GM21390 (cell line): ENCODE data around the gene ZMYND10.
"Not testable (repeated sequence)": the region's sequence is repeated elsewhere in the genome, so short reads cannot be mapped to it uniquely, and the experiment has no call there.

Experiments used
- ATAC-seq: cut with Tn5 transposase; IDR thresholded peaks from one replicate; pipeline ENCODE4 v1.9.1; 2021; ENCODE audit not compliant: unreplicated experiment

The ZMYND10 gene

DNA sequence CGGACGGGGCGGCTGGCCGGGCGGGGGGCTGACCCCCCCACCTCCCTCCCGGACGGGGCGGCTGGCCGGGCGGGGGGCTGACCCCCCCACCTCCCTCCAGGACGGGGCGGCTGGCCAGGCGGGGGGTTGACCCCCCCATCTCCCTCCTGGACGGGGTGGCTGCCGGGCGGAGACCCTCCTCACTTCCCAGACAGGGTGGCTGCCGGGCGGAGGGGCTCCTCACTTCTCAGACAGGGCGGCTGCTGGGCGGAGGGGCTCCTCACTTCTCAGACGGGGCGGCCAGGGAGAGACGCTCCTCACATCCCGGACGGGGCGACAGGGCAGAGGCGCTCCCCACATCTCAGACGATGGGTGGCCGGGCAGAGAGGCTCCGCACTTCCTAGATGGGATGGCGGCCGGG lies 33.5 kb downstream of the ZMYND10 start:
- ATAC-seq, result not testable (repeated sequence)

DNA sequence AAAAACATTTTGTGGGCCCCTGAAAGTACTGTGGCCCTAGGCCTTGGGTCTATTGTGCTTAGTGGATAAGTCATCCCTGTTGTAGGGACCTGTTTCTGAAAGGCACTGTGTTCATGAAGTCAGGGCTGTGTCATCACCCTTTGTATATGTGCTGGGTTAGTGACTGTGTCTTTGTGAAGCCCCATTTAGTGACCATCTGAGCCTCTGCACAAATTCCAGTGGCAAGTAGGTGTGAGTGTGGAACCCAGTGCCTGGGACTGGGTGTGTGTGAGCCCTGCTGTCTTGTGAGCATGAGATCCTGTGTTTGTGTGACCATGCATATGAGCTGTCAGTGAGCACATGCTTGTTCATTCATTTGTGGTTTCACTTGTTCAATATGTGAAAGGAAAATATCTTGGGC lies 40.9 kb downstream of the ZMYND10 start:
- no peak for ATAC-seq

DNA sequence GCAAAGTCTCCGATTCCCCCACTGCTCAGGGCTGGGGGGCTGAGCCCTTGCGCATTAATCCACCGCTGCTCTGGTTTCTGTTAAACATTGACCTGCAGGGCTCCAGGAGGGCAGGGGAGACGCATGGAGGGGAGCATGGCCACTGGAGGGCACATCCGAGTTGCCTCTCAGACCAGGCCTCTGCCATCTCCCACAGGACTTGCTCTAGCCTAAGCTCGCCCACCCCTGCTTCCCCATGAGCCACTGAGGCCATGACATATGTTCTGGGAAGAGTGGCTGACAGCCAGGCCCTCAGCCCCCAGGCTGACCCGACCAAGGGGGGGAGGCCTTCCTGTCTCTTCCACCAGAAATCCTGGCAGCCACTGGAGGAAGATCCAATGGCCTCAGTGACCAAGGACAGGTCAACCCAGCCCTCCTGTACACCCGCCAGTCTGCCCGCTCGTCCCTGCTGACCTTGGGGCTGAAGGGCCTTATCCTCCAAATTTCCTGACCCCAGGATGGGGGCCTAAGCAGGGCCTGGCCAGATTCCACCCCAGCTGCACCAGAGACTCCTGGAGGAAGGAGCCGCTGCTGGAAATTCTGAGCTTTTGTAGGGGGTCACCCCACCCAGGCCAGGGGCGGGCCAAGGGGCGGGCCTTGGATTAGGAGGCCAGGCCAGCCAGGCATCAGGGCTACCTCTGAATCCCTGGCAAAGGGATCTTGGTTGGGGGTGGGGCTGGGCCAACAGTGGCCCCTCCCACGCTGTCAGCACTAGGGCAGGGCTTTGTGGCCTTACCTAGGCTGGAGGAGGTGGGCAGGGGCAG lies 42.3 kb downstream of the ZMYND10 start, which contains the start of gene HYAL1:
Gene HYAL1 (minus strand): TSS at position 562 of the 803 bp plus-strand sequence. CDS start 618 bp downstream, outside the sequence.
- no peak for ATAC-seq

DNA sequence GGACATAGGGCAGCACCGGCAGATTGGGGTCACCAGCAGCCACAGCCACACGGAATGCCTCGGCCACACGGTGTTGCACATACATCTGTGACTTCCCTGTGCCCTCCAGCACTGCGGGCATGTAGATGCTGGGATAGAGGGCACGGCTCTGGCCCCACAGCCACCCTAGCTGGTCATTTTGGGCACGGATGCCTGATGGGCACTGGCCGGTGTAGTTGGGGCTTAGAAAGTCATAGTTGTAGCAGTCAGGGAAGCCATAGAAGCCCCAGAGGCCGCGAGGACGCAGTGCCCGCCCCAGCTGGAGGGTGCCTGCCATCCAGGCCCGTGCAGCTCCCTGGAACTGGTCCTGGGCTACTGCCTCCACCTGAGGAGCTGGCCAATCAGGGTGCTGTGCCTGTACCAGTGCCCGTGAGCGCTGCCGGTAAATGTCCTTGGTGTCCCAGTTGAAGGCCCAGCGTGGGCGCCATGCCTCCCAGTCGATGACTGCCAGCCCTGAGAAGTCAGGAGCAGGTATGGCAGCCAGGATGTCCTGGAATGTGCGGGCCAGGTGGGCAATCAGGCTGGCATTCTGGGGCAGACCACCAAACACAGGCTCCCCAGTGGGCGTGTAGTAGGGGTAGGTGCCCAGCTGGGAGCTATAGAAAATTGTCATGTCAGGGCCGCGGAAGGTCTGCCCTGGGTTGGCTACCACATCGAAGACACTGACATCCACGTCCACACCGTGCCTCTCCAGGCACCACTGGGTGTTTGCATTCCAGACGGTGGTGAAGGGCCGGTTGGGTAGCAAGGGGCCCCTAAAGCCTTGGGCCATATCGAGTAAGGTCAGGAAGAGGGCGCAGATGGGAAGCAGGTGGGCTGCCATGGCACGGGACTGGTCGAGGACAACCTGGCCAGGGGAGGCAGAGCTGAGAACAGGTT lies 43.2 kb downstream of the ZMYND10 start:
- no peak for ATAC-seq

DNA sequence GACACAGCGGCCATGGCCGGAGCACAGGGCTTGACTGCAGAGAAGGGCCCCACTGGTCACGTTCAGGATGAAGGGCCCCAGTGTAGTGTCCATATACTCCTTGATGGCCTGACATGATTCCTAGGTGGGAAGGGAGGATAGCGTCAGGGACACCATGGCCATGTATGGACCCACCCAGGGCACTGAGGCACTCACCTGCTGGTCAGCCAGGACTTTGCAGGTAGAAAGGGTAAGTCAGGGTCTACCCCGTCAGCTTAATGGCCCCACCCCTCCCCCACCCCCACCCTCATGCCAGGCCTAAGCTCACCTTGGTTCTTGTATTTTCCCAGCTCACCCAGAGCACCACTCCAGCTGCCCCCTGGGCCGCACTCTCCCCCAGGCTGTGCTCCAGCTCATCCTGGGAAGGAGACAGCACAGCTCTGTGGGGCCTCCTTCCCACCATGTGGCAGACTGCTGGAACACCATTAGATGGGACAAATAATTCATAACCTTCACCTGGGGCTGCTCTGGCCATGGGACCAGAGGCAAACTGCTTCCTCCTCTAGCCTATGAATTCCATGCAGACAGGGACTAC lies 44.8 kb downstream of the ZMYND10 start:
- no peak for ATAC-seq

DNA sequence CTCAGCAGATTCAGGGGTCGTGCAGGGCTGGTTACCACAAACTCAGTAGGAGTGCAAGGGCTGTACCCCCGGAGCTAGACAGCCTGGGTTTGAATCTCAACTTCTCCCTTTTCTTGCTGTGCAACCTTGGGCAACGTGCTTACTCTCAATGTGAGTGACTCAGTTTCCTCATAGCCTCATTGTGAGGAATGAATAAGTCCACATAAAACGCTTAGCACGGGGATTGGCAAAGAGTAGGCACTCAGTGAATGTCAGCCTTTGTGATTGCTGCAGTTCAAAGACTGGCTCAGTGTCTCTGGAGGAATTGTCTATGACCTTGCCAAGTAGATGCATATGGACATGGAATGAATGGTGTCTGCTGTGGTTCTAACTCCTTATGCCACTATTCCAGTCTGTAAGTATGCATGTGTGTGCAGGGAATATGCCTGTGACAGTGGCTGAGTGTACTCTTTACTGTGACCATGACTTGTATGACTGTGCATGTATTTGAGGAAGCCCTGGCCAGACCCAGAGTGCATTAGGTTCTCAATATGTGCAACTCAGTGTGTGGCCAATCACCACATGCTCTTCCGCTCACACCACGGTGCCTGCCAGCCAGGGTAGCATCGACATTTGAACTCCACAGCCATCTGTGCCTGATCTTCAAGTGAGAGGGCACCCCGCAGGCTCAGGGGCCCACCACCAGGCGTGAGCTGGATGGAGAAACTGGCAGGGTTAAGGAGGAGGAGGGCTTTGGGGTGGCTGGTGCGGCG lies 45.4 kb downstream of the ZMYND10 start:
- no peak for ATAC-seq

DNA sequence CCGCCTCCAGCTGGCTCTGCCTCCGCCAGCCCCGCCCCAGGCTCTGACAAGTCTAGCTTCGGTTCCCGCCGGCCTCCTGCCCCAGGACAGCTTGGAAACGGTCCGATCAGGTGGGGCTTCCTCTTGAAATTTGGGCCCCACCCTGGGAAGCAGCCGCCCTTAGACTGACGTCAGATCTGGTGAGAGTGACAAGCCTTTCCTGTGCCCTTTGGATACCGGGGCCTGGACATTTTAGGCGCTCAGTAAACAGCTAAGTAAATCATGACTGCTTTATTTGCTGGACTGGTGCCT lies 45.9 kb downstream of the ZMYND10 start:
- ATAC-seq, result no peak

DNA sequence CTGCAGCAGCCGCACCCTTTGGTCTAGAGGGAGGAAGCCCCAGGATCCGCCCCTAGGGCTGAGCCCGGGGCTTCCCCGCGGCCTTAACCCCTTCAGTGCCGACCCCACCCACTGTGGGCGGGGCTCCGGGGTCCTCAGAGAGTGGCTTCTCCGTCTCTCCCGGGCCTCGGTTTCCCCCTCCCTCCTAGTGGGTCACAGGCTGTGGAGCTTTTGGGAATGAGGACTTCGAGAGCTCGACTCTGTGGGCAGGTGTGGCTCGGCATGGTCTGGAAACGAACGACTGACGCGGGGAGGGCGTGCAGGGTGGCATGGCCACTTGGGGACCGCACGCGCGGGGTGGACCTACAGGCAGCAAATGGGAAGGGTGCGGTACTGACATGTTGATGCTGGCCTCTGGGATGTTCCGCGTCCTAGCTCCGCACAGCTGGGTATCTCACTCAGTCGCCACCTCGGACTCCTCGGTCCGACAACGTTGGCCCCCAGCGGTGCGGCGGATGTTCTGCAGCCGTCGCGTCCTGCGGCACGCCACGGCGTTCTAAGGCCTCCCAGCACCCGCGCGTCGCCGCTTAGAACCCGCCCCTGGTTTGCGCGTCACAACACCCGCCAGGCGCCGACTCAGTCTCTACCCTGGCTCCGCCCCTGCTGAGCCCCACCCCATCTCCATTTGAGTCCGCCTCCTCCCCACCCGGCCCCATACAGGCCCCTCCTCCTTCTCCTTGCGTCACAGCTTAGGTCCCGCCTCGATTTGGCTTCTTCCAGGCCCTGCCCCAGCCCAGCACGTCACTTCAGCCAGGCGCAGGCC lies 46.5 kb downstream of the ZMYND10 start, which contains the start of the genes HYAL3 and NAA80:
Gene HYAL3 (minus strand): TSS at position 570 of the 802 bp plus-strand sequence. CDS start 3,803 bp downstream, outside the sequence.
Gene NAA80 (minus strand): TSS at position 570 of the 802 bp plus-strand sequence. CDS start 1,942 bp downstream, outside the sequence.
- ATAC-seq, result peak; percentile 84

DNA sequence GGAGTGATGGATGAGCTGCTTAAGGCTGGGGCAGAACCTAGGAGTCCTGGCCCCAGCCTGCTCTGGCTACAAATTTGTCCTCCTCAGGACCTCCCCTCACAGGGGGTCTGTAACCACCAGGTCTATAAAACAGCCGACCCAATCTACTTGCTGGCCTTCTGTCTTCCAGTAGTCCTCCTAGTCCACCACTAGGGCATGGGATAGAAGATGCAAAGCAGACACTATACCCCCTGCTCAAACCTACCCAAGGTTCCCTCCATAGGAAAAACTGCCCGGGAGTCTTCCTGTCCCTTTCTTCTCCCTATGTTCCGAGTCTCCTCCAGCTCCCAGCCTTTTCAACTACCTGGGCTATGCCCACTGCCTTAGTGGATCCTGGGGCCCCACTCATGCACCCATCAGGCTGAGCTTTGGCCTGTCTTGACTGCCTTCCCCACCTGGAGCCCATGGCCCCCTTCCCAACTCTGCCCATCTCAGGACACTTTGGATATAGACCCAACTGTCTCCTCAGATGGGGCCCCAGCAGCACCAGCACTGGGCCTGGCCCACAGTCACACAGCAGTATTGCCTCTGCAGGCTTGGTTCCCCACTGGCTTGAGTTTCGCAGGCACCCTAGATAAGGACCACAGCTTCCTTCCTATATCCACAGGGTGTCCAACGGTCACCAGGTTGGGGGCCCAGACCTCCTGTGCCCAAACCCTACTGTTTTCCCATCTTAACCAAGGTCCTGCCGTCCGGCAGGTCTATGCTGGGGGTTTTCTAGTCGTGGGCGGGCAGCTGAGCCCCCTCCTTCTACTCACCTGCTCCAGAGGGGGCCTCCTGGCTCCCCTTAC lies 47.4 kb downstream of the ZMYND10 start:
- no peak for ATAC-seq

DNA sequence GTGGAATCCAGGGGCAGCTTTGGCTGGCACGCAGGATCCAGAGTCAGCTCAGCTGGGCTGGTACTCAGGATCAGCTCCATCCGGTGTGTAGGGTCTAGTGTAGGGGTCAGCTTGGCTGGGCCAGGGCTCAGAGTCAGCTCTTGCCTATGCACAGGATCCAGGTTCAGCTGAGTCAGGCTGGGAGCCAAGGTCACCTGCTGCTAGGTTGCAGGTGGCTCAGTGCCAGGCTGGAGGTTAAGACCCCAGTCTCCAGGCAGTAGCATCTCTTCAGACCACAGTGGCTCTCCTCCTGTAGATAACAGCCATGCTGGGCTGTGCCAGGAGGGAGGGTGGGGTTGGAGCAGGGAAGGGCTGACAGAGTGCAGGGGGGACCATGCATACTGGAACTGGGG lies 48.2 kb downstream of the ZMYND10 start:
- no peak for ATAC-seq

DNA sequence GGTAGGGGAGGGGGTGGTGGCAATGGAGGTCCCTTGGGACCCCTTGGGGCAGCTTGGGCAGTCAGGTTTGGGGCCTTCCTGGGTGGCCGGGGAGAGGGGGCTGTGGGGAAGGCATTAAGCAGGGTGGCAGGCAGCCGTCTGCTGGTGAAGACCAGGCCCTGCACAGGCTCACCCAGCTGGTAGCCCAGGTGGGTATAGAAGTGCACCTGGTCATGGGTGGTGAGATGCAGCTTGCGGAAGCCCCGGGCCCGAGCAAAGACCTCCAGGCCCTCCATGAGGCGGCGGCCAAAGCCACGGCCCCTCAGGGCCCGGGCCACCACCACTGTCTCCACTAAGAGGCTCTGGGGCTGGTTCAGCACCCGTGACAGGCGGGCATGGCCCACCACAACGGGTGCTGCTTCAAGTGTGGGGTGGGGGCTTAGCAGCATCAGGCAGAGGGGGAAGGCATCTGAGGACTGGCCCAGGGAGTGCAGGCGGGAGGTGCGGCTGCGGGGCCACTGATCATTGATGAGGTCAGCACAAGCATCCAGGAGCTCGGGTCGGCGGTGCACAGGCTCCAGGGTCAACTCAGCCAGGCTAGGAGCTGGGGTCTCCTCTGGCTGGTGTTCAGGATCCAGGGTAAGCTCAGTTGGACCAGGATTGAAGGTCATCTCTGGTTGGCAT lies 48.7 kb downstream of the ZMYND10 start:
- ATAC-seq, result no peak

DNA sequence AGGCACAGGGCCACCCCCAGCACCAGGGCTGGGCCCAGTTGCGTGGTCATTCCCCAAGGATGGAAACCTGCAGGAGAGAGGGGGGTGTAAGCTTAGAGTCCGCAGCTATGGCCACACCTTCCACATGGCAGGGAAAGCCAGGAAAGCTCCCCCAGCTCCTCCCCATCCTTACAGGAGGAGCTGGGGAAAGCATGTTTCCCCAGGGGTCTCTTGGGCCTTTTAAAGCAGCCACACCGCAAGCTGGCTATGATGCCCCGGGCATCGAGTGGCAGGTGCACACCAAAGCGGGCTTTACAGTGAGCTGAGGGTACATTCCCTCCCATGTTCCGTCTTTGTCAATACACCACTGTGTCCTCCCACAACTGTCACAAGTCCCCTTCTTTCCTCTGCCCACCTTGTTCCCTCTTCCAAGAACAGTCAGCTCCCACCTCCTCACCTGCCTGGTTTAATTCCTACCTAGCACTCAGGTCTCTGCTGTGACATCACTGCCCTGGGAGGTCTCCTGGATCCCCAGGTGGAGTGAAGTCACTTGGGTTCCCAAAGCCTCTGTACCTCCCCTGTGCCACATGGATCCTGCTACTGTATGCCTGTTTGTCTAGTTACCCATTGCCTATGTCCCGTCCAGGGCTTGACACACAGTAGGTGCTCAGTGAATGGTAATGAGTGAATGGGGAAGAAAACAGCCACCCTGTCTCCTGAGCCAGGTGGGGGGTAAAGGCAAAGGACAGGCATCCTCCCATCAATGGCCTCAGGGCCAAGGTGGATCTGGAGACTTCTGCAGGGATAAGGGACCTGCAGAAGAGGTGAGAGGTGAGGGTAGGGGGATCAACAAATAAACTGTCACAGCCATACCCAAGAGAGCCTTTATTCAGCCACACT lies 49.7 kb downstream of the ZMYND10 start:
- no peak for ATAC-seq

DNA sequence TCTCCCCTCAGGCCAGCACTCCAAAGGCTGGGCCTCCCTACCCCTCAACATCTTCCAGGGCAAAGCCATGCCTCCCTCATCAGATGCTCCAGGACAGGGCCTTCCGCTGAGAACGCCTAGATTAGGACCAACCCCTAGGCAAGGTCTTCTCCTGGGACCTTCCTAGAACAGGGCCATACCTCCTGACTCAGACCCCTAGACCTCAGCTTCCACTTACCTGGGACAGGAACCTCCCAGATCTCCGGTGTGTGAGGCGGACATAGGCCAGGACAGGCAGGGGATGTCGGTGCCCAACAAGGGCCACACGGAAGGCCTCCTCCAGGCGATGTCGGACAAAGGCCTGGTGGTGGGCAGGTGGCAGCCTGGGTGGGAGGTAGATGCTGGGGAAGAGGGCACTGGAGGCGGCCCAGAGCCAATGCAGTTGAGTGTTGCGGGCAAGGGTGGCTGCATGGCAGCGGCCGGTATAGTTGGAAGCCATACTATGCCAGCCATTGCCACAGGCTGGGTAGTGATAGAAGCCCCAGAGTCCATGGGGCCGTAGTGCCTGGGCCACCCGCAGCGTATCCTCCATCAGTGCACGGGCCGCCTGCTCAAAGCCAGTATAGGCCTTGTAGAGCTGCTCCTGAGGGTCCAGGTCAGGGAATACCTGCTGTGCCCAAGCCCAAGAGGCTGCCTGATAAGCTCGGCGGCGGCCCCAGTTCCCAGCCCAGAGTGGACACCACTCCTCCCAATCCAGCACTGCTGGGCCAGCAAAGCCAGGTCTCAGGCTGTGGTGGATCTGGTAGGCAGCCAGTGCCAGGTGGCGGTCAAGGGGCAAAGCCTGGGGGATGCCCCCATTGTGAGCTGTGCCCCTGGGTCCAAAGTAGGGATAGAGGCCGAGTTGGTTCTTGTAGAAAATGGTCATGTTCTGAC lies 50.8 kb downstream of the ZMYND10 start:
- ATAC-seq, result no peak

DNA sequence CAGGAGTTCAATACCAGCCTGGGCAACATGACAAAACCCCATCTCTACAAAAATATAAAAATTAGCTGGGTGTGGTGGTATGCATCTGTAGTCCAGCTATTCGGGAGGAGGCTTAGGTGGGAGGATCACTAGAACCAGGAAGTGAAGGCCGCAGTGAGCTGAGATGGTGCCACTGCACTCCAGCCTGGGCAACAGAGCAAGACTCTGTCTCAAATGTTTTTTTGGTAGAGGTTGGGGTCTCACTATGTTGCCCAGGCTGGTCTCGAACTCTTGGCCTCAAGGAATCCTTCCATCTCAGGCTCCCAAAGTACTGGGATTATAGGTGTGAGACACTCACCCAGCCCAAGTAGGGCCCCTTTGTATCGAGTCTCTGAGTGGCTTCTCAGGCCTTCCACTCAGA lies 51.4 kb downstream of the ZMYND10 start:
- no peak for ATAC-seq

DNA sequence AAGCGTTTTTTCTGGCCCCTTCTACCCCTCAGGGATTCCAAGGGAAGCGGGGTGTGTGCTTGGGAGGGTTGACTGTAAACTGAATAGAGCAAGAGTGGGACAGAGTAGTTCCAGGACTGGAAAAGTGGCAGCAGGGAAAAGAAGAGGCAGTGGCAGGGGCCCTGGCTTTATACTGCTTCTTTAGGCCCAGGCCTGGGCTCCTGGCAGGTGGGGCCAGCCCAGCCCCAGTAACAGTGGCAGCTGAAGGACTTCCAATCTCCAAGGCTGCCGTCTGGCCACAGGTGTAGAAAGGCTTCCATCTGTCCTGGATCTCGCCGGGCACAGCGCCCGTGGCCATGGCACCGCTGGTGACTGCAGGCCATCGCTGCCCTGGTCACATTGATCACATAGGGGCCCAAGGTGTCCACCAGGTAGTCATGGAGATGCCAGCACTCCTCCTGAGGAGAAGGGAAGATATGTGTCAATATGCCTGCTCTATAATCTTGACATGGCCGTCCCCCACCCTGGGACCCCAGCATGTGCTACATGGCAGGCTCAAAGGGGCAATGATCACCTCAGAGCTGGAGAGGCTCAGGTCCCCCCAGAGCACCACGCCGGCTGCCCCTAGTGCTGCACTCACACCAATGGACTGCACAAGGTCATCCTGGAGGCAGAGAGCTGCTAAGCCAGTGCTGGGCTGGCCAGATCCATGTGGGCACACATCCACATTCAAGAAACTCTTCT lies 52.3 kb downstream of the ZMYND10 start:
- no peak for ATAC-seq
